Suppressor macrophage treated with lipopolysaccharide for 1 hour (primary cell): ENCODE results near the gene CA5B.
"Not testable (repeated sequence)": the region's sequence is repeated elsewhere in the genome, so short reads cannot be mapped to it uniquely, and the experiment has no call there.

Experiments used
- DNase-seq, 3 donors: peaks; one replicate each; pipeline ENCODE4 v3.0.0-alpha.2; 2020 to 2022

Gene CA5B

GRCh38 chrX:15748841-15749240 is 10.8 kb downstream of the CA5B start:
- DNase-seq, result no peak

GRCh38 chrX:15749642-15750610 is 11.9 kb downstream of the CA5B start:
- DNase-seq, result peak; percentile 47 to 62 (median 47)

- DNase-seq, result no peak
Observed at GRCh38 chrX:15750611-15751154, 12.6 kb downstream of the CA5B start.

GRCh38 chrX:15751155-15751819 is 13.2 kb downstream of the CA5B start:
- no peak for DNase-seq

GRCh38 chrX:15755091-15755490 is 17.0 kb downstream of the CA5B start:
- DNase-seq, result no peak

GRCh38 chrX:15758140-15758539 is 20.1 kb downstream of the CA5B start:
- DNase-seq, result no peak

- not testable (repeated sequence) for DNase-seq
Observed at GRCh38 chrX:15759886-15760285, 21.8 kb downstream of the CA5B start.

- DNase-seq, result peak; percentile 40 to 54 (median 47)
Observed at GRCh38 chrX:15761564-15762191, 23.6 kb downstream of the CA5B start.

GRCh38 chrX:15769300-15769954 is 31.4 kb downstream of the CA5B start:
- DNase-seq, result no peak

- peak; percentile 45 to 68 (median 47) for DNase-seq
Observed at GRCh38 chrX:15781961-15782699, 44.1 kb downstream of the CA5B start.

GRCh38 chrX:15785176-15785750 is 47.2 kb downstream of the CA5B start:
- DNase-seq, result no peak

- DNase-seq, result peak; percentile 16 to 27 (median 26)
Observed at GRCh38 chrX:15786915-15787314, 48.8 kb downstream of the CA5B start.

- peak; percentile 76 to 88 (median 76) for DNase-seq
Observed at GRCh38 chrX:15789979-15790768, 52.1 kb downstream of the CA5B start, which contains the start of gene ZRSR2. ZRSR2 (plus strand) TSS chrX:15790484; CDS start chrX:15790496, 12 bp downstream.

- peak; percentile 4 to 34 (median 34) for DNase-seq
Observed at GRCh38 chrX:15790769-15791290, 52.8 kb downstream of the CA5B start.

- DNase-seq, result no peak
Observed at GRCh38 chrX:15797707-15798106, 59.6 kb downstream of the CA5B start.

GRCh38 chrX:15804563-15804962 is 66.5 kb downstream of the CA5B start:
- peak in 2 of 3 donors; percentile 69 to 75 for DNase-seq

- DNase-seq, result no peak
Observed at GRCh38 chrX:15808254-15808653, 70.2 kb downstream of the CA5B start.

GRCh38 chrX:15812192-15812938 is 74.3 kb downstream of the CA5B start:
- no peak for DNase-seq

- DNase-seq, result no peak
Observed at GRCh38 chrX:15813416-15813815, 75.3 kb downstream of the CA5B start.
